ENCODE measurements around the gene SLC22A8.
"Not testable (repeated sequence)": the region's sequence is repeated elsewhere in the genome, so short reads cannot be mapped to it uniquely, and the experiment has no call there.

Gene SLC22A8

GRCh38 chr11:62959422-62959980 lies 56.1 kb downstream of the SLC22A8 start:
- TF ChIP-seq, protein P1, sequence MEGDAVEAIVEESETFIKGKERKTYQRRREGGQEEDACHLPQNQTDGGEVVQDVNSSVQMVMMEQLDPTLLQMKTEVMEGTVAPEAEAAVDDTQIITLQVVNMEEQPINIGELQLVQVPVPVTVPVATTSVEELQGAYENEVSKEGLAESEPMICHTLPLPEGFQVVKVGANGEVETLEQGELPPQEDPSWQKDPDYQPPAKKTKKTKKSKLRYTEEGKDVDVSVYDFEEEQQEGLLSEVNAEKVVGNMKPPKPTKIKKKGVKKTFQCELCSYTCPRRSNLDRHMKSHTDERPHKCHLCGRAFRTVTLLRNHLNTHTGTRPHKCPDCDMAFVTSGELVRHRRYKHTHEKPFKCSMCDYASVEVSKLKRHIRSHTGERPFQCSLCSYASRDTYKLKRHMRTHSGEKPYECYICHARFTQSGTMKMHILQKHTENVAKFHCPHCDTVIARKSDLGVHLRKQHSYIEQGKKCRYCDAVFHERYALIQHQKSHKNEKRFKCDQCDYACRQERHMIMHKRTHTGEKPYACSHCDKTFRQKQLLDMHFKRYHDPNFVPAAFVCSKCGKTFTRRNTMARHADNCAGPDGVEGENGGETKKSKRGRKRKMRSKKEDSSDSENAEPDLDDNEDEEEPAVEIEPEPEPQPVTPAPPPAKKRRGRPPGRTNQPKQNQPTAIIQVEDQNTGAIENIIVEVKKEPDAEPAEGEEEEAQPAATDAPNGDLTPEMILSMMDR (IDR thresholded peaks at IDR 0.05; ENCODE audit: low read depth, low read length), result no peak
- no peak overlapping the region for H3K4me3 ChIP-seq (replicated peaks in 1 of 2; ENCODE audit: low read depth in 2 of 2, low read length in 2 of 2)
- no peak for DNase-seq (ENCODE audit: low read depth in 2 of 2)

- TF ChIP-seq, protein P1 (IDR thresholded peaks at IDR 0.05; ENCODE audit: low read depth, low read length), result no peak
- H3K4me3 ChIP-seq (replicated peaks in 1 of 2; ENCODE audit: low read depth in 2 of 2, low read length in 2 of 2), result no peak overlapping the region
- DNase-seq (ENCODE audit: low read depth in 2 of 2), result peak; percentile 17 to 45
Measured at GRCh38 chr11:62958547-62959421, 56.9 kb downstream of the SLC22A8 start.

- no peak overlapping the region for H3K4me3 ChIP-seq (replicated peaks in 1 of 2; ENCODE audit: low read depth in 2 of 2, low read length in 2 of 2)
- TF ChIP-seq, protein P1 (IDR thresholded peaks at IDR 0.05; ENCODE audit: low read depth, low read length), result no peak
- DNase-seq (ENCODE audit: low read depth in 2 of 2), result no peak
Measured at GRCh38 chr11:62957147-62957546, 58.5 kb downstream of the SLC22A8 start.

DNA sequence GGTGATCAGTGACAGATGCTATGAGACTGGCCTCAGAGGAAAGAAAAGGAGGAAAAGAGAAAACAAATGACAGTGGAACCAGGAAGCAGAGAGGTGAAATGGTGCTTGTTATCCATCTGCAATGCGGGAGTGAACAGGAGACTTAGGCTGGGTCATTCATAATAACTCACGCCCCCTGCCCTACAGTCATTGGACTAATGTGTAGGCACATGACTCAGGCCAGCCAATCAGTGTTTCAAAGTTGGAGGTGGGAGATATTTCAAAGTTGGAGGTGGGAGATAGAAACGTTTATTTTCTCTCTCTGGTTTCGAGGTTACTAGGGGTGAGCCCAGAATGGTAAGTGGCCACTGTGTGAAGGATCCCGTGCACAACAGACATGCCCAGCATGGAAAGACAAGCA lies 61.2 kb downstream of the SLC22A8 start:
- no peak for DNase-seq (ENCODE audit: low read depth in 2 of 2)
- TF ChIP-seq, protein P1 (IDR thresholded peaks at IDR 0.05; ENCODE audit: low read depth, low read length), result no peak
- no peak overlapping the region for H3K4me3 ChIP-seq (replicated peaks in 1 of 2; ENCODE audit: low read depth in 2 of 2, low read length in 2 of 2)

- no peak overlapping the region for H3K4me3 ChIP-seq (replicated peaks in 1 of 2; ENCODE audit: low read depth in 2 of 2, low read length in 2 of 2)
- TF ChIP-seq, protein P1 (IDR thresholded peaks at IDR 0.05; ENCODE audit: low read depth, low read length), result no peak
- DNase-seq (ENCODE audit: low read depth in 2 of 2), result peak; percentile 18 to 25
Measured at GRCh38 chr11:62953811-62954210, 61.8 kb downstream of the SLC22A8 start.

DNA sequence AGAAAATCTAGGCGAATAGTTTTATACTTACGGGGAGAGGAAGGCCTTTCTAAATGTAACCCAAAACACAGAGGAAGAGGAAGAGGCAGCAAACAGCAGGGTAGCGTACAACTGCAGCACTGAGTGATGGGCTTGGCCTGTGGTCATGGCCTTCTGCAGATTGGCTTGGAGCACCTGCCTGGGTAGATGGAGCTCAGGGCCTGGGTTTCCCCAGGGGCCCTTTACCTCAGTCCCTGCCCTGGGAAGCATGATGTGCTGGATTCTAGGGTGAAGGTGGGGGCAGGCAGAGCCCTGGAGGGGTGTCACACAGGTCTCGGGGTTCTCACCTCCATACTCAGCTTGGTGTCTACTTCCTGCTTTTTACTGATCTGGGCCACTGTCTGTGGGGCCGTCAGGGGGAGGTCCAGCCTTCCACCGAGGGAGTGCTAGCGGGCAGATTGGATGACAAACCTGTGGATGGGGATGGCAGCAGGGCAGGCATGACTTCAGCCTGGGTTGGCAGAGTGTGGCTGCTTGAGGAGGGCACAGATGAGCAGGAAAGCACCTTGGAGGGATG lies 66.8 kb downstream of the SLC22A8 start:
- no peak overlapping the region for H3K4me3 ChIP-seq (replicated peaks in 1 of 2; ENCODE audit: low read depth in 2 of 2, low read length in 2 of 2)
- TF ChIP-seq, protein P1 (IDR thresholded peaks at IDR 0.05; ENCODE audit: low read depth, low read length), result no peak
- no peak for DNase-seq (ENCODE audit: low read depth in 2 of 2)

DNA sequence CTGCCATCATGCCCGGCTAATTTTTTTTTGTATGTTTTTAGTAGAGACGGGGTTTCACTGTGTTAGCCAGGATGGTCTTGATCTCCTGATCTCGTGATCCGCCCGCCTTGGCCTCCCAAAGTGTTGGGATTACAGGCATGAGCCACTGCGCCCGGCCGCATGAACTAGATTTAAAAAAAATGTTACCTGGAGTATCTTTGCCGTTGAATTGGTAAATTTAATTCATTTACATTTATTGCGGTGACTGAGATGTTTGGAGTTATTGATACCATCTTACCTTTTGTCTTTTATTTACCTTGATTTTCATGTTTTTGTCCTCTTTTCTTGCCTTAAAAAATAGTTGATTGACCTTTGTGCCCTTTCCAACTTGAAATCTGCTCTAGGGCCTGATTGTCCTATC lies 70.1 kb downstream of the SLC22A8 start:
- not testable (repeated sequence) for DNase-seq (ENCODE audit: low read depth in 2 of 2)

More for the DNA sequence above, 70.1 kb downstream of the SLC22A8 start:
- H3K4me3 ChIP-seq (replicated peaks in 1 of 2; ENCODE audit: low read depth in 2 of 2, low read length in 2 of 2), result not testable (repeated sequence)

Measured in cardiac fibroblast (primary cell).